ENCODE measurements around the gene SLC26A1.
"Not testable (repeated sequence)": the region's sequence is repeated elsewhere in the genome, so short reads cannot be mapped to it uniquely, and the experiment has no call there.

The SLC26A1 gene

GRCh38 chr4:982291-982690, 10.9 kb downstream of the SLC26A1 start:
- no peaks in the 10 kb centered on the region for H3K27me3 ChIP-seq (replicated peaks; ENCODE audit: insufficient read depth, low read length)
- no peak for TF ChIP-seq CTCF (IDR thresholded peaks at IDR 0.05; ENCODE audit: low read length)
- no peak for TF ChIP-seq EZH2phosphoT487 (IDR thresholded peaks at IDR 0.05; ENCODE audit: low read length)
- TF ChIP-seq EZH2 (optimal IDR thresholded peaks at IDR 0.05; ENCODE audit: low read depth, low read length), result no peak
- DNase-seq, result no peak
- no peak overlapping the region for H2AFZ ChIP-seq (ENCODE audit: low read length)
- no peaks in the 10 kb centered on the region for H3K36me3 ChIP-seq (replicated peaks; ENCODE audit: insufficient read depth, low read length)
- H3K79me2 ChIP-seq (ENCODE audit: low read length), result no peaks in the 10 kb centered on the region
- no peak overlapping the region for H3K27ac ChIP-seq (ENCODE audit: low read length)
- no peaks in the 10 kb centered on the region for H4K20me1 ChIP-seq (ENCODE audit: insufficient read depth, low read length)
- H3K4me2 ChIP-seq (ENCODE audit: low read depth, low read length), result no peak overlapping the region
- no peak overlapping the region for H3K4me3 ChIP-seq (ENCODE audit: low read length)
- H3K9me3 ChIP-seq (replicated peaks; ENCODE audit: insufficient read depth, low read length), result no peaks in the 10 kb centered on the region
- H3K4me1 ChIP-seq (ENCODE audit: low read length), result no peaks in the 10 kb centered on the region
- no peaks in the 10 kb centered on the region for H3F3A ChIP-seq (ENCODE audit: insufficient read depth, low read length)
- no peak overlapping the region for H3K9ac ChIP-seq (ENCODE audit: low read length)
- no peaks in the 10 kb centered on the region for H3K9me2 ChIP-seq (replicated peaks; ENCODE audit: insufficient read depth, low read length)

GRCh38 chr4:978957-979701, 14.1 kb downstream of the SLC26A1 start:
- Histone ChIP-seq H3K4me1 (ENCODE audit: low read length) (no peaks in the 10 kb centered on the region), H2AFZ (ENCODE audit: low read length) (no peak overlapping the region), H3F3A (ENCODE audit: insufficient read depth, low read length) (no peaks in the 10 kb centered on the region), H3K27ac (ENCODE audit: low read length) (no peak overlapping the region), H3K4me3 (ENCODE audit: low read length) (no peak overlapping the region), H3K9me3 (replicated peaks; ENCODE audit: insufficient read depth, low read length) (no peaks in the 10 kb centered on the region), H3K27me3 (replicated peaks; ENCODE audit: insufficient read depth, low read length) (no peaks in the 10 kb centered on the region), H4K20me1 (ENCODE audit: insufficient read depth, low read length) (no peaks in the 10 kb centered on the region), H3K36me3 (replicated peaks; ENCODE audit: insufficient read depth, low read length) (no peaks in the 10 kb centered on the region), H3K9me2 (replicated peaks; ENCODE audit: insufficient read depth, low read length) (no peaks in the 10 kb centered on the region), H3K4me2 (ENCODE audit: low read depth, low read length) (no peak overlapping the region), H3K9ac (ENCODE audit: low read length) (no peak overlapping the region), H3K79me2 (ENCODE audit: low read length) (no peaks in the 10 kb centered on the region)
- TF ChIP-seq EZH2 (optimal IDR thresholded peaks at IDR 0.05; ENCODE audit: low read depth, low read length) (no peak), CTCF (IDR thresholded peaks at IDR 0.05; ENCODE audit: low read length) (no peak)
- no peak for DNase-seq

DNA sequence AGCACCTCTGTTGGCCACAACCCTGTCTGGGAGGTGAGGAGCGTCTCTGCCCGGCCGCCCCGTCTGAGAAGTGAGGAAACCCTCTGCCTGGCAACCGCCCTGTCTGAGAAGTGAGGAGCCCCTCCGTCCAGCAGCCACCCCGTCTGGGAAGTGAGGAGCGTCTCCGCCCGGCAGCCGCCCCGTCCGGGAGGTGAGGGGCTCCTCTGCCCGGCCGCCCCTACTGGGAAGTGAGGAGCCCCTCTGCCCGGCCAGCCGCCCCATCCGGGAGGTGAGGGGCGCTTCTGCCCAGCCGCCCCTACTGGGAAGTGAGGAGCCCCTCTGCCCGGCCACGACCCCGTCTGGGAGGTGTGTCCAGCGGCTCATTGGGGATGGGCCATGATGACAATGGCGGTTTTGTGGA, 17.2 kb downstream of the SLC26A1 start:
- not testable (repeated sequence) for H3K4me1 ChIP-seq (ENCODE audit: low read length); H3K27me3 ChIP-seq (replicated peaks; ENCODE audit: insufficient read depth, low read length); H3K27ac ChIP-seq (ENCODE audit: low read length); H3K9me2 ChIP-seq (replicated peaks; ENCODE audit: insufficient read depth, low read length); H3K79me2 ChIP-seq (ENCODE audit: low read length); H3K36me3 ChIP-seq (replicated peaks; ENCODE audit: insufficient read depth, low read length); H3K4me2 ChIP-seq (ENCODE audit: low read depth, low read length); H2AFZ ChIP-seq (ENCODE audit: low read length); H3K4me3 ChIP-seq (ENCODE audit: low read length); H3F3A ChIP-seq (ENCODE audit: insufficient read depth, low read length); H4K20me1 ChIP-seq (ENCODE audit: insufficient read depth, low read length); DNase-seq; H3K9ac ChIP-seq (ENCODE audit: low read length); H3K9me3 ChIP-seq (replicated peaks; ENCODE audit: insufficient read depth, low read length)

DNA sequence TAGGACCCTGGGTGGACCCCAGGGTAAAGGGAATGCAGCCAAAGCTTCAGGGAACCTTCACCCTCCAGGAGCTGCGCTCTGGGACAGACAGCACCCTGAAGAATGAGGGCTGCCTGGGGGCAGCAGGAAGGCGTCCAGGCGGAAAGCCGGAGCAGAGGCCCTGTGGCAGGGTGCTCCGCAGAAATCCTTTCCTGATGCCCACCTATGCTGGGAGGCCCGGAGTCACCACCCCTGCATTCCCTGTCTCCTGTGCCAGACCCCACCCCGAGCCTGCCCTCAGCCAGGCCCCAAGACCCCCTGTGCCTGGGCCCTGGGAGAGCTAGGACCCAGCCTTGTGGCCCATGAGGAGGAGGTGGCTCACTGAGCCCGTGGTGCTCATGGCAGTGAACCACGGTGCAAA, 18.5 kb downstream of the SLC26A1 start:
- H3K36me3 ChIP-seq (replicated peaks; ENCODE audit: insufficient read depth, low read length), result no peaks in the 10 kb centered on the region
- H3K9ac ChIP-seq (ENCODE audit: low read length), result no peak overlapping the region
- no peak overlapping the region for H2AFZ ChIP-seq (ENCODE audit: low read length)
- no peaks in the 10 kb centered on the region for H3F3A ChIP-seq (ENCODE audit: insufficient read depth, low read length)
- no peaks in the 10 kb centered on the region for H4K20me1 ChIP-seq (ENCODE audit: insufficient read depth, low read length)
- H3K27ac ChIP-seq (ENCODE audit: low read length), result no peak overlapping the region
- no peak for TF ChIP-seq EZH2 (optimal IDR thresholded peaks at IDR 0.05; ENCODE audit: low read depth, low read length)
- no peak for TF ChIP-seq EZH2phosphoT487 (IDR thresholded peaks at IDR 0.05; ENCODE audit: low read length)
- TF ChIP-seq CTCF (IDR thresholded peaks at IDR 0.05; ENCODE audit: low read length), result no peak
- H3K4me1 ChIP-seq (ENCODE audit: low read length), result no peaks in the 10 kb centered on the region
- H3K9me3 ChIP-seq (replicated peaks; ENCODE audit: insufficient read depth, low read length), result no peaks in the 10 kb centered on the region
- H3K4me3 ChIP-seq (ENCODE audit: low read length), result no peak overlapping the region
- no peaks in the 10 kb centered on the region for H3K27me3 ChIP-seq (replicated peaks; ENCODE audit: insufficient read depth, low read length)
- no peak for DNase-seq
- H3K4me2 ChIP-seq (ENCODE audit: low read depth, low read length), result no peak overlapping the region
- no peaks in the 10 kb centered on the region for H3K9me2 ChIP-seq (replicated peaks; ENCODE audit: insufficient read depth, low read length)
- H3K79me2 ChIP-seq (ENCODE audit: low read length), result no peaks in the 10 kb centered on the region

All from MM.1S (cell line).